Stimulated activated CD4-positive, alpha-beta T cell treated with anti-CD3 and anti-CD28 coated beads, Interleukin-4, amount 100 ng/mL, for 4 hours (primary cell): Measurements from ENCODE around the gene RGS7BP.

Source experiments
- DNase-seq, 2 experiments: peaks; one replicate each; pipeline ENCODE4 v3.0.0-alpha.2; 2020

The RGS7BP gene

GRCh38 chr5:64637144-64637543, 131.3 kb downstream of the RGS7BP start:
- DNase-seq = no peak

DNA sequence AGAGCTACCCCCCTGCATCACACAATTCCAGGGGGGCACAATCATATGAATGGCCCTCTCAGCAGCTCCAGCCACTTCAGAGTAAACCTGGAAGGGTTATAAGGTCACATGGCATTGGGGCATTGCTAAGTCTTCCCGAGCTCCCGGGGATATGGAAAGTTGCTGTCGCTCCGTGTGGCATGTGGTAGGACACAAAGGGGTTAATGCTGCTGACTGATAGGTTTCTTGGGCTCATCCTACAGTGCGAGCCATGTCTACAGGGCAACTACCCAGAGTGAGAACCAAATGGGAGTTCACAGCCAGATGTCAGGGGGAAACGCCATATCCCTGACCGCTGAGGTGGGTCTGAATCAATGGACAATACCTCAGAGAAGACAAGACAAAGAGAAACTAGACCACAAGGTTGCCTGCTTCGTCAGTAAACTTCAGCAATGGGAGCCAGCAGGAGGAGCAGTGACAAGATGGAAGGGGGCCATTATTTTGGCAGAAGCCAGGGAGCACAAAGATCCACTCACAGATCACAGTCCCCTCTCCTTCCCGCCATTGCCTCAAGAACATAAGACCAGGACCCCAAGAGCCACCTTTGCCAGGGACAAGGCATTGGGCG, 132.1 kb downstream of the RGS7BP start:
- DNase-seq = no peak

GRCh38 chr5:64644831-64645230, 139.0 kb downstream of the RGS7BP start:
- DNase-seq = no peak

- DNase-seq = no peak
Measured at GRCh38 chr5:64646169-64646568, 140.4 kb downstream of the RGS7BP start.

DNA sequence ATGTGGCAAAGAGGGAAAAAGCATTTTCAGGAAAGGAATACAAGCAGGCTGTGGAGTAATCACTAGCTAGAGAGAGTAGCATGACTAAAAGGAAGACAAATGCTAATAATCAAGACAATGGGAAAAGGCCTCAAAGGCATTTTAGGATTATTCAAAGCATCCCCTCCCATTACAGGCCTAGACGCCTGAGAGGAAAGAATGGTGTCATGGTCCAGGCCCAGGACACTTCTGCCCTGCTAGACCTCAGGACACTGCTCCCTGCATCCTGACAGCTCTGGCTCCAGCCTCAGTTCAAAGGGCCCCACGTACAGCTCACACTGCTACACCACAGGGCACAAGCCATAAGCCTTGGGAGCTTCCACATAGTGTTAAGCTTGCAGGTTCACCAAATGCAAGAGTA, 143.7 kb downstream of the RGS7BP start:
- DNase-seq = no peak

DNA sequence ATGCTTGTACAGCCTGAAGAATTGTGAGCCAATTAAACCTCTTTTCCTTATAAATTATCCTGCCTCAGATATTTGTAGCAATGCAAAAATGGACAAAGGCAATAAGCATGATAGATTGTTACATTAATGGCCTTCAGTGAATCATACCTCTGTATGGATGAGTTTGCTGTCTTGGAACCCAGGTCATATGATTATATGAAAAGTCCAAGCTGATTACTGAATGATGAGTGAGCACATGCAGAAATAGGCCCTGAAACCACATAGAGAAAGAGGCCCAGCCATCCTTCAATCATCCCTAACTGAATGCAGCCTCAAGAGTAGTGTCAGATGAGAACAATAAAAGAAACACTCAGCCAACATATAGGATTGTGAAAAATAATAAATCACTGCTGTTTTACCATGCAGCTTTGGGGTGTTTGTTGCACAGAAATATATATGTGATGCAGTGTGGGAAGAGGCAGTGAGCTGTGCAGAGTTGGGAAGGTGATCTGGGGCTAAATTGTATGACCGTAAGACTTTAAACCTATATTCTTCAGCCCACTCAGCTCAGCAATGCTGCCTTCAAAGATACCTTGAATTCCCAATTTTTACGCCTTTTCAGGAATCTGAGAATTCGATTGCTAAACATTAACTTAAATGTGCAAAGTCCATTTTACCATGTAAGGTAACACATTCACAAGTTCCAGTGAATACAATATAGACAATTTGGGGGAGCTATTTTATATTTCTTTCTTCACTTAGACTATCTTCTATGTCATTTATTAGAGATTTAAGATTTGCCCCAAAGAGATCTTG, 148.1 kb downstream of the RGS7BP start:
- no peak for DNase-seq

DNA sequence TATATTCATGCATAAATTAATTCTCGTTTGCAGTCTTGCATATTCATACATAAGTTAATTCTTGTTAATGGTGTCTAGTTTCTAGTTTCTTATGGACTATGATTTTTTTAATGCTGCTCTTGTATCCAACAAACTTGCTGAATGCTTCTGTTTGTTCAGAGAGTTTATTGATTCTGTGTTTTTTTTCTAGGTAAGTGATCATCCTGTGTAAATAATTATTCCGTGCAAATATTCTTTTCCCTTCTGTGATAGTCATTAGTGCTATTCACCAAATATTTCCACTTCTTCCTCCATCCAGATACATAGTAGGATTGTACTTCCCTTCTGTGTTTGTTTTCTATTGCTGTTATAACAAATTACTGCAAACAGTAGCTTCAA, 148.7 kb downstream of the RGS7BP start:
- DNase-seq = no peak

DNA sequence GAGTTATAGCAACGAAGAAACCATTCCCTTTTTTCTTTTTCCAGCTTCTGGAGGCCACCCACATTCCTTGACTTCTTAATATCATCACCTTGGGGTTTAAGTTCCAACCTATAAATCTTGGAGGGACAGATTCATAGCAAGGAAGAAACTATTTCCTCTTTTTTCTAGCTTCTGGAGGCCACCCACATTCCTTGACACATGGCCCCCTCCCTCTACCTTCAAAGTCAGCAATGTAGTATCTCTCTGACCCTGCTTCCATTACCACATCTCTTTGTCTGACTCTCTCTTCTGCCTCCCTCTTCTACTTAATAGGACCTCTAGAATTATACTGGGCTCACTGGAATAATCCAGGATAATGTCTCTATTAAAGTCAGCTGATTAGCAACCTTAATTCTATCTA, 149.8 kb downstream of the RGS7BP start:
- no peak for DNase-seq

- DNase-seq = no peak
Measured at GRCh38 chr5:64659289-64659688, 153.5 kb downstream of the RGS7BP start.
